Measurements from ENCODE around the gene NLRP1. TPM values are rescaled to one million over a fixed set of nuclear protein-coding genes. Genes with fewer than 3 reads are reported as not detected.

The NLRP1 gene
- total and polyA plus RNA-seq, 9 of the 15 experiments (the other 6 are each of a cell fraction or from before 2014, with no cell fraction given) = 4.0 to 69.4 (median 27.7) TPM

DNA sequence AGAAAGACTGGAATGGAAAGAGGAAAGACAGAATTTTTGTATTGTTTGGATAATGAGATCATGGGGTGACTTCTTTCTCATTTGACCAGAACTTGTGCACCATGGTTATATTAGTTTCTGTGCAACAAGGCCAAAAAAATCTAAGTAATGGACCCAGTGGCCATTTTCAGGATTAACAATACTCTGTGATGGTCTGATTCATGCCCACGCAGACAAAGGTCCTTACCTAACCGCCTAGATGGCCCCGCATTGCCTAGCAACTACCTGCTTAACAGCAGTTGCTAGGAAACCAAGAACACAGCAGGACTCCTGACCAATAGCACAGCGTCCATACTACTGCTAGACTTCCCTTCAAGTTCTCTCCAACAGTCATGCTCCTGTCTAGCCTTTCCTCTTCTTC, 75.5 kb downstream of the NLRP1 start:
- Histone ChIP-seq H3K9me3 (replicated peaks; ENCODE audit: control insufficient read depth, insufficient read depth, low read depth, low read length) (no peaks in the 10 kb centered on the region), H2AFZ (ENCODE audit: low read depth, low read length) (no peak overlapping the region), H3K9ac (ENCODE audit: insufficient read depth in 1 of 2, low read depth in 2 of 2, low read length in 2 of 2) (no peak overlapping the region), H4K20me1 (replicated peaks; ENCODE audit: control insufficient read depth, insufficient read depth, low read length) (no peaks in the 10 kb centered on the region), H3K27ac (ENCODE audit: extremely low read depth, low read depth, low read length) (no peak overlapping the region), H3K9me1 (ENCODE audit: control insufficient read depth, insufficient read depth, low read length) (peaks cover 4% of the 10 kb centered on the region), H3K4me3 (no peak overlapping the region), H3K36me3 (ENCODE audit: control insufficient read depth, insufficient read depth, low read length) (peaks cover 13% of the 10 kb centered on the region; the same call in 2 of the 3 replicates), H3K27me3 (ENCODE audit: control insufficient read depth in 2 of 2, insufficient read depth in 2 of 2, low read length in 2 of 2) (no peaks in the 10 kb centered on the region), H3K4me2 (ENCODE audit: insufficient read depth, low read length) (no peak overlapping the region), H3K79me2 (ENCODE audit: control insufficient read depth, insufficient read depth, low read length) (no peaks in the 10 kb centered on the region), H3K4me1 (replicated peaks in 1 of 2; ENCODE audit: control insufficient read depth in 2 of 2, insufficient read depth in 2 of 2, low read length in 2 of 2) (peaks cover 7% of the 10 kb centered on the region in 2 experiments; a peak in 3 of 5 replicates)
- FAIRE-seq = no peak
- BruUV-seq (replicated peaks) = no TSS peak
- no peak for ATAC-seq
- peak; percentile 69 for TF ChIP-seq RFX1 (IDR thresholded peaks at IDR 0.05)
- no peak for TF ChIP-seq ZNF76 (CRISPR knock-in tag; IDR thresholded peaks at IDR 0.05; ENCODE audit: borderline replicate concordance)
- no peak for TF ChIP-seq CTBP1 (IDR thresholded peaks at IDR 0.05; ENCODE audit: borderline replicate concordance)
- no peak for TF ChIP-seq ESRRA (IDR thresholded peaks at IDR 0.05; ENCODE audit: borderline replicate concordance, low read depth)
- no peak for TF ChIP-seq CXXC5 (CRISPR knock-in tag; IDR thresholded peaks at IDR 0.05)
- TF ChIP-seq PHF21A (IDR thresholded peaks at IDR 0.05; ENCODE audit: borderline replicate concordance, low read depth) = no peak
- TF ChIP-seq ETV1 (tag; conservative IDR thresholded peaks at IDR 0.05; ENCODE audit: low read depth) = no peak
- TF ChIP-seq, protein P1, sequence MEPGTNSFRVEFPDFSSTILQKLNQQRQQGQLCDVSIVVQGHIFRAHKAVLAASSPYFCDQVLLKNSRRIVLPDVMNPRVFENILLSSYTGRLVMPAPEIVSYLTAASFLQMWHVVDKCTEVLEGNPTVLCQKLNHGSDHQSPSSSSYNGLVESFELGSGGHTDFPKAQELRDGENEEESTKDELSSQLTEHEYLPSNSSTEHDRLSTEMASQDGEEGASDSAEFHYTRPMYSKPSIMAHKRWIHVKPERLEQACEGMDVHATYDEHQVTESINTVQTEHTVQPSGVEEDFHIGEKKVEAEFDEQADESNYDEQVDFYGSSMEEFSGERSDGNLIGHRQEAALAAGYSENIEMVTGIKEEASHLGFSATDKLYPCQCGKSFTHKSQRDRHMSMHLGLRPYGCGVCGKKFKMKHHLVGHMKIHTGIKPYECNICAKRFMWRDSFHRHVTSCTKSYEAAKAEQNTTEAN (CRISPR knock-in tag; IDR thresholded peaks at IDR 0.05) = no peak
- no peak for TF ChIP-seq SAP30 (IDR thresholded peaks at IDR 0.05; ENCODE audit: borderline replicate concordance, insufficient read depth, low read depth, low read length, poor library complexity, severe bottlenecking)
- TF ChIP-seq HNRNPUL1 (IDR thresholded peaks at IDR 0.05; ENCODE audit: low read length) = no peak
- no peak for TF ChIP-seq SMC3 (conservative IDR thresholded peaks at IDR 0.05; ENCODE audit: insufficient read depth, low read depth, low read length)
- TF ChIP-seq MYNN (IDR thresholded peaks at IDR 0.05) = peak; percentile 89
- TF ChIP-seq MYNN (CRISPR knock-in tag; IDR thresholded peaks at IDR 0.05) = no peak
- POLR2A ChIA-PET = interaction anchor here (0.6 kb wide), 1 partner anchor 1109 kb away, joined by 3 read pairs; no protein-coding TSS in a partner anchor
- WGBS (ENCODE audit: insufficient coverage, low coverage, missing lambda C conversion rate) = 51% methylated on average over 4 of the region's 4 CpGs
- CTCF ChIA-PET (ENCODE audit: low intra/inter-chr PET ratio) = no interaction called here
- in situ Hi-C loops (cut with MboI) = no loop called here
- intact Hi-C loops (cut with micrococcal nuclease) = no loop called here
- DNase-seq (ENCODE audit: extremely low read depth in 1 of 4, low spot score in 3 of 4) = no peak

Measured in K562 (cell line).